Lung microvascular endothelial cell (primary cell): Measurements from ENCODE around the gene MAGI1. TPM values are rescaled to one million over a fixed set of nuclear protein-coding genes. Genes with fewer than 3 reads are reported as not detected.
A peak's percentile ranks its signal among the peaks of the same experiment; 100 is the strongest.

Experiments used
- DNase-seq, 2 donors: peaks; one replicate each; pipeline versions ENCODE4 v3.0.0 to v3.0.0-alpha.2; 2010; ENCODE audit warnings: low read depth in 2 of 2
- total RNA-seq: library from RNA; depleted of rRNA; stranded (reverse); fragments of >200 nt; gene quantifications from 2 replicates; pipeline ENCODE4 v1.2.1, GENCODE V29; 2014

The MAGI1 gene
- total RNA-seq, 1 donor from 2014 or later = 76.4 TPM

DNA sequence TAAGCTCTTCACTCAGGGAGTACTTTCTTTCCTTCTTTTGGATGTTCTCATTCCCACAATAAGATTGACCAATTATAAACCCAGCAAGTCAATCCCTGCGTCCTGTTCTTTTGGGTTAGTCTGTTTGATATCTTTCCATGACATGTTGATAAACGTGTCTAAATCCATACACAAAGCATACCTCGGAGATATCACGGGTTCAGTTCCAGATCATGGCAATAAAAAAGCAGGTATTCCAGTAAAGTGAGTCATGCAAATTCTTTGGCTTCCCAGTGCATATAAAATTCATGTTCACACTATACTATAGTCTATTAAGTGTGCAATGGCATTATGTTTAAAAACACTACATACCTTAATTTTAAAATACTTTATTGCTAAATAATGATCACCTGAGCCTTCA lies 667.7 kb downstream of the MAGI1 start:
- DNase-seq = no peak

DNA sequence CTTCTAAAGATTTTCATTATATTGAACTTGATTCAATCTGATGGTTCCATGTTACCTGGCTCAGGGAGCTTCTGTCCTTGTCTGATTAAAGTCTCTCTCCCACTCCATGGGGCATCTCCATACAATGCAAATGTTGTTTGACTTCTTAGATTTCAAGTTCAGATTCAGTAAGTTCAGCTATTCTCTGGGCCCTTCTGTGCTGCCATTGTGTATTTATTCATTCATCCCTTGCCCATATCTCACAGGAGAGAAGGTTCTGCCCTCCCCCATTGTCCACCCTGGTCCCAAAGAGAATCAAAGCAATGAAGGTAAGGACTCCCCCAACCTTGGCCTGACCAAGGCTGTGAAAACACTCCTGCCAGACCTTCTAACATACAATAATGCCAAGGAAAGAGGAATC lies 669.9 kb downstream of the MAGI1 start:
- no peak for DNase-seq

DNA sequence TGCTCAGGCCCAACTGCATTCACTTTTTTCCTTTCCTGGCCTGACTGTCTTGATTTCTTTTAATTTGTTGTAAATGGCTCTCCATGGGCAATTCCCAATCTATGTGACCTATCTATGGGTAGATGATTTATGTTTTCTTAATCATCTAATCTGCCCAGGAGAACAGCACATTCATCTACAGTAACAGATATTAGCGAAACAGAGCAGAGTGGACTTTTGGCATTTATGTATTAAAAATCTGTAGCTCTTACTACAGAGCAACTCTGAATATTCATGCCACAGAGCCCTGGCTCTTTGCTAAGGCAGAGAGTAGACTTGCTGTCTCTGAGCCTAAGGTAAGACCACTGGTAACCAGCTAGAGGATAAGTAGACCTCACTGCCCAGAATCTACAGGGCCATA lies 676.0 kb downstream of the MAGI1 start:
- no peak for DNase-seq

DNA sequence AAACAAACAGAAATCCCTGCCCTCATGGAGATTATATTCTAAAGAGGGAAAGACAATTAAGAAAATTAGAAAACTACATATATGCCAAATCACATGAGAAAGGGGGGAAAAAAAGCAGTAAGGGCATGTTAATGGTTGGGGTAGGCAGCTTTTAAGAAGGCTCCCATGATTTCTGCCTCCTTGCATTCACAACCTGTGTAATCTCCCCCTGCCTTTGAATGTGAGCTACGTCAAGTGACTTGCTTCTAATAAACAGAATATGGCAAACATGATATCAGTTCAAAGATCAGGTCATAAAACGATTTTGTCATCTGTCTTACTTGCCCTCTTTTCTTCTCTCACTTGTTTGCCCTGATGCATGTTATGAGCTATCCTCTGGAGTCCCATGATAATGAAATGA lies 677.3 kb downstream of the MAGI1 start:
- no peak for DNase-seq

DNA sequence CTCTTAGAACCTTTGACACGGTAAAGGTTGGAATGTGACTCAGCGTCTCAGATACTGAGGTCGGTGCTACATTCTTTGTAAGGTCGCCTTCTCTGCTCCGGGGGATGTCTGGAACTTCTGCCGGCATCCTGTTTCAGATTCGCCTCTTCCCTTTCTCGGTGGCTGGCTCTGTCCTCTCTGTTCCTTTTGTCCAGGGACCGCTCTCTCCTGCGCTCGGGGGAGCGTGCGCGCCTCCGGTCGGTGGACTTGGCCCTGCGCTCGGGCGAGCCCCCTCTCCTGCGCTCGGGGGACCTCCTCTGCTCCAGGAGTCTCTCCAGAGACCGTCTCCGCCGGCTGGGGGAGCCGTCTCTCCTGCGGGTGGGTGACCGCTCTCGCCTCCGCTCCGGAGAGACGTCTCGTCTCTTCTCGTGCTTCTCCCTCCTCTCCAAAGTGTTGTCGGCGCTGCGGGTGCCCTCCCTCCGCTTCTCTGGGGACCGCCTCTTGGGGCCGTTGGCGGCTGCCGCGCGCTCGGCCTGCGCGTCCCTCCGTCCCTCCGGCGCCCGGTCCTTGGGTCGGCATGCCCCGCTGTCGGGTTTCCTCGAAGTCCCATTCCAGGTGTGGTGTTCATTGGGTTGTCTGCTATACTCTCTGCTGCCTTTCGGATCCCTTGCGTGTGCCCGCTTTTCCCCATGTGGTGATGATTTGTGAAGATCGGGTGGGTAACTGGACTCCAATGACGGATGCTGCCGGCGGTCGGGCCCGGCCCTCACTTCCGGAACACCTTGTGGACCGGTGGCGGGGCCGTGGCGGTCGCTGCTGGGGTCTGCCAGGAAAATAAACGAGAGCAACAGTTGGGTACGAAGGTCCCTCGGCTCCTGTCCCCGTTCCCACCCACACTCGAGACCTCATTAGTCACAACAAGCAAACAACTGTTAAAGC lies 682.1 kb downstream of the MAGI1 start:
- no peak for DNase-seq

DNA sequence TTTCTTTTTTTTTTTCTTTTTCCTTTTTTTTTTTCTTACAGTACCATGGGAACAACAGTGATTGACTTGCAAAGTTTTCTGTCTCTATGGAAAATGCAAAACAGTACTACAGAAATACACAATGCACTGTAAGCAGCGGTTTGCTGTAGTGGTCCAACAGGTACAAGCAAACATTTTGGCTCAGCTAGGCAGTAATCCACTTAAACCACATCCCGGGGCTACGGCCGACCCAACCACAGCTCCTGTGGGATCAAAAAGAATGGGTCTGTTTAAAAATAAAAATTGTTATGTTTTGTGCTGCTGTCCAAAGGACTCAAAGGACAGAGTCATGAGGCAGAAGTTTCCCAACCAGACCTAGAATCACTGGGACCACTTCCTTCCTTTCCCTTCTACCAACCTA lies 683.8 kb downstream of the MAGI1 start:
- no peak for DNase-seq

DNA sequence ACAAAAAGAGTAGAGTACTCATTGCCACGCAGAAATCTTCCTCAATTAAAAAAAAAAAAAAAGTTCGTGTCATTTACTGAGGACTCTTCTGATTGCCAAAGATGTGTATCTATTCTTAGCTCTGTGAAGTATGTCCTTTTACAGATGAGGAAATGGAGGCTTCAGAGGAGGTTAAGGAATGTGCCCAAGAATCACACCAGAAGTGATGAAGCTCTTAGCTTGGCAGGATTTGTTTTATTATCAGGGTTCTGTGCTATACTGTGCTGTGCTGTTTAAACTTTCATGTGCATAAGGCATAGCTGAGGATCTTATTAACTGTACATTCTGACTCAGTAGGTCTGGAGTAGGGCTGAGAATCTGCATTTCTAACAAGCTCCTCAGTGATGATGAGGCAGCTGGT lies 685.8 kb downstream of the MAGI1 start:
- DNase-seq = no peak

DNA sequence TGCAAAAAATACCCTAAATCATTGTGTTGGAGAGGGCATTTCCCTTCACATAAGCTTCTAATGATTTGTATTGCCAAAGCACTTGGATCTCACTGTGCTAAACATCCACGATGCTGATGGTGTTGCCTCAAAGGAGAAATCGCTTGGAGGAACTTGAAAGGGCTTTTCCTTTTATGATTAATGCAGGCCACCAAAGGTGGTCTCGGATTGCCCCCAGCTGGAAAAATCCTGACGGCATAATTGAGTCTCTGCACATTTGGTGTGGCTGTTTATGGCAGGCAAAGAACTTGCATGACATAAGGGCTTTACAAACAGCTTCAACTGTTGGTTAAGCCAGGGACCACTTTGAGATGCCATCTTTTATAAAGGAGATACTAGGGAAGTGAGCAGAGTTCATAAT lies 687.0 kb downstream of the MAGI1 start:
- DNase-seq = no peak

DNA sequence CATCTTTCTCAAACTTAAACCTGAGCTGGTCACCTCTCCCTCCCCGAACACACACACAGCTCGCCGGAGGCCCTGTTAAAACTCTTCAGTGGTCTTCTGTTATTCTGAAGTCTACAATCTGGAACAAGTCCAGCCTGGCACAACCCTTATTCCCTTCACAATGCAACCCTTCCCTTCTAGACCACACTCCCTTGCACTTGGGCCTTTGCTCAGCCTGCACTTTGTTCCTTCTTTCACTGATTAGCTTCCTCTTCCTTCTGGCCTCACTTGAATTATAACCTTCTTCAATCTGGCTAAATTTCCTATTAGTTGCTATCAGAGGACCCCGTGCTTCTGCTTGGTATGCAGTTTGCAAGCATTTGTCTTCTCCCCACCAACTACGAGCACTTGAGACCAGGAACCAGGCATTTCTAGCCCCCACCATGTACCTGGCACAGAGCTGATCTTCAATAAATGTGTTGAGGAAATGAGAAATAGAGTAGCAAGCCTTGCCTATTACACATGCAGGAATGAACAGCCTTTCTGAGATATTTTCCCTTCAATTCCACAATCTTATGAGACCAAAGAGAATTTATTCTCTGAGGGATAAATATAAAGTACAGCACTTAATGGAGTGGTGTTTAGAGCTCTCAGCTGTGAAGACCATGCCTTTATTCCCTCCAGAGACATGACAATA lies 687.8 kb downstream of the MAGI1 start:
- no peak for DNase-seq

DNA sequence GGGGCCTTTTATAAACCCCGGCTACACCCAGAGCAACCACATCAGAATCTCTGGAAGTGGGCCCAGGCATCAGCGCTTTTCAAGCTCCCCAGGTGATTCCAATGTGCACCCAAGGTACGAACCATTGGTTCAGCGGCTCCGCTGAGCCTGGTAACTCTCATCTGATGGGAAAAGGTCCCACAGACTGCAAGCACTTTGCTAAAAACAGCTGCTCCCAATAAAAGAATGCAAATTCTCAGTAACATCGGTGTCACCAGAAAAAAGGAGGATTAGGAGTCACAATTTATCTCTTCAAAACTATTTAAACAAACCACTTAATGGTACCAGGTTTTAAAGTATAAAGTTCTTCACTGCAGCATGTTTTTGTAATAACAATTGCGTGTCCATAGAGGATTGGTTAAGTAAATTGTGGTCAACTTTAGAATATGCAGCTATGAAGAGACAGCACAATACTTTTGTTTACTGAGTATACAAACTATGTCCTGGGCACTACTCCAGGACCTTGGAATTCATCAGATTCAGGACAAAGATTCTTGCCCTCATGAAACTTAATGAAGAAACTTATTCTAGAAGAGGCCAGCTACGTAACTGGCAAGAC lies 690.2 kb downstream of the MAGI1 start:
- DNase-seq = no peak

DNA sequence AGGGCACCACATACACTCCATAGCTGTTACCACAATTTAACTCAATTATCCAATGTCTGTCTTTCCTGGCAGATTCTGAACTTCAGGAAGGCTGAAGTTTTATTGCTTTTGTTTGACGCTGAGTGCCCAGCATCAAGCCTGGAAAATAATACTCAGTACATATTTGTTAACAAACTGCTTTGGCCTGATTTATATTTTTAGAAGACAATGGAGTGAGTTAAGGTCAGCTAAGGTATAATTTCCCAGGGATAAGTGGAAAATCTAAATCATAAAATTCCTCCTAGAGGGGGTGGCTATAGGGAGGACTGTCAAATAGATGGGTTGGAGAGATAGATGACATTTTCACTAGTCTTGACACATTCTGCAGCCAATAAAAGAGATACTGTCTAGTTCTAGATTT lies 691.6 kb downstream of the MAGI1 start:
- DNase-seq = peak in 1 of 2 donors; percentile 77

DNA sequence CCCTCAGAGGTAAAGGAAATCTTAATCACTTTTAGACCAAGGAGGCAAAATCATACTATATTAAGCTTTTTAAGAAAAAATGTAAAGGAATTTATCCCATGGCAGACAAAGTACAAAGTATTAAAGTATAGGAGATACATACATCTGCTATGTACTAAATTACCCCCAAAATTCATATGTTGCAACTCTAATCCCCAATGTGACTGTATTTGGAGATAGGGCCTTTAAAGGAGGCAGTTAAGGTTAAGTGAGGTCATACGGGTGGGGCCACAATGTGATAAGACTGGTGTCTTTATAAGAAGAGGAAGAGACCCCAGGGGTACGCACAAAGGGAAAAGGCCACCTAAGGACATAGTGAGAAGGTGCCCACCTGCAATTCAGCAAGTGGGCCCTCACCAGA lies 693.9 kb downstream of the MAGI1 start:
- DNase-seq = no peak

DNA sequence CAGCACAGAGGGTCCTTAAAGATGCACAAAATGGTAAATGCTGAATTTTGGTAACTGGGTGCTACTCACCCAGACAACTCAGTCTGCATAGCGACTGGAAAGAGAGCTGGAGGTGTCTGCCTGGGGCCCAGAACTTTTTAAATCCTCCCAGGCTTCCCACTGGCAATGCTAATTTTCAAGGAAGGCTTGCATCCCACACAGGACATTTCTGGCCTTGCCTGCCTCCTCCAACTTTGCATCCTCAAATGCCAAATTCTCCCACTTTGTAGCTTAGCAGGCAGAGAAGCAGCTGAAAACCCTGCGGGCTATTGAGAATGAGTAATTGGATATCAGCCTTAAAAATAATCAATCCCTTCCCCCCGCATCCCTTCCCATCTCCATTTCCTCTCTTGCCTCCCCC lies 694.3 kb downstream of the MAGI1 start:
- no peak for DNase-seq

DNA sequence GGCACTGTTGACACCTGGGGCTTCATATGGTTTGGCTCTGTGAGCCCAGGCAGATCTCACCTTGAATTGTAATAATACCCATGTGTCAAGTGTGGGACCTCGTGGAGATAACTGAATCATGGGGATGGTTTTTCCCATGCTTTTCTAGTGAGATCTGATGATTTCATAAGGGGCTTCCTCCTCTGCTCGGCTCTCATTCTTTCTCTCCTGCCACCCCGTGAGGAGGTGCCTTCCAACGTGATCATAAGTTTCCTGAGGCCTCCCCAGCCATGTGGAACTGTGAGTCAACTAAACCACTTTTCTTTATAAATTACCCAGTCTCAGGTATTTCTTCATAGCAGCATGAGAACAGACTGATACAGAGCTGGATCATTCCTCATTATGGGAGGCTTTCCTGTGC lies 695.0 kb downstream of the MAGI1 start:
- no peak for DNase-seq

DNA sequence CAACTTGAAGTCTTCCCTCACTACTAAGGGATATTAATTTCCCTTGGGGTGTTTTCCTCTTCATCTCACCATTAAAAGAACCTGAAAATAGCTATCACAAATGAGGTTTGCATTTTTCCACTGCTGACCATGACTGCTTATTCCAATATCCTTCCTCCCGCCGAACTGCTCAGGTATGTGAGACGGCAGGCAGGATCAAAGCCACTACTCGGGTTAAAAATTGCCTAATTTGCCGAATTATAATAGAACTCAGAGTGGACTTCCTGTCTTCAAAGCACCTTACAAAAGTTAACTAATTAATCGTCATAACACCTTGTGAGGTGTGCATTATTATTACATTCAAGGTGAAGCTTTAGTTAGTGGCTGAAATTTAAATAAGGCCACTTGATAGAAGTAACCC lies 695.7 kb downstream of the MAGI1 start:
- no peak for DNase-seq

DNA sequence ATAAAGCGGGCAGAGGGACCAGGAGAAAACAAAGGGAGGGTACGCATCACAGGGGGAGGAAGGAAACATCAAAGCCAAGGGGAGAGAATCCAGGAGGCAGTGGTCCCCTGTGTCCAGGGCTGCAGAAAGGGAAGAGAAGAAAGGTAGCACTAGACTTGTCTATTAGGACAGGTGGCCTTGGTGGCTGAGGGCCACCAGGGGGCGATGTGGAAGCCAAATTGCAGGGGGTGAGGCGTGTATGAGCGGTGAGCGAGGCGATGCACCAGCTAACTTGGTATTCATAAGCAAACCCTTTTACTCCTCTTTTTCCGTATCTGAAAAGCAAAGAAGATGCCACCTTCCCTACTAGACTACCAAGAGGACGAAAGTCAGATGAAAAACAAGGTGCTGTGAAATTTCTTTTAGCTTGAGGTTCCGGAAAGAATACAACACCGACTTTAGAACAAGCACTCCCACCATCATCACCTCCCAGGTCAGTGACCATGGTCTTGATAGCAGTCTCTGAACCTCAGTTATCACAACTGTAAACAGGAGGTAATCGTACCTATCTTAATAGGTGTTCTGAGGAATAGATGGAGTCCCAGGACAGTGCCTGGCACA lies 696.5 kb downstream of the MAGI1 start:
- peak; percentile 67 to 81 for DNase-seq

DNA sequence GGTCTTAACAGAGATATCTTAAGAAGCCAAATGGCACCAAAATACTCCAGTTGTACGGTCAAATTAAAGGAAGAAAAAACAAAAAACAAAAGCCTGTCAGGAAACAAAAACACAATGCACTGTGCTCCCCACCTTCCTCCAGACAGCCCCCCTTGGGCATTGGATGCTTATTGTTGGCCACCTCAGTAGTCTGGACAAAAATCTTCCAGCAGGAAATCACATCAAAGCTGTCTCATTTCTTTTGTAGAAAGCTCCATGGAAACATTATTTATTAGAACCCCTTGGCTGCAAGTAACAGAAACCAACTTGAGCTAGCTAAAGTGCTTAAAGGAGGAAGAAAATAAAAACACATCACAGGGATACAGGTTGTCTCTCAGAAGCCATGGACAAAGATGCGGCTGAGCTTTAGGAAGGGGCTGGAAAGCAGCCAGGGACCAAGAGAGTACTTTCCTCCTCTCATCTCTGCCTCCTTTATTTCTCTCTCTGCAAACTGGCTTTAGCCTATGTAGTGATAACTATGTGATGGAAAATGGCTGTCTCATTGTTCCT lies 699.5 kb downstream of the MAGI1 start:
- no peak for DNase-seq

DNA sequence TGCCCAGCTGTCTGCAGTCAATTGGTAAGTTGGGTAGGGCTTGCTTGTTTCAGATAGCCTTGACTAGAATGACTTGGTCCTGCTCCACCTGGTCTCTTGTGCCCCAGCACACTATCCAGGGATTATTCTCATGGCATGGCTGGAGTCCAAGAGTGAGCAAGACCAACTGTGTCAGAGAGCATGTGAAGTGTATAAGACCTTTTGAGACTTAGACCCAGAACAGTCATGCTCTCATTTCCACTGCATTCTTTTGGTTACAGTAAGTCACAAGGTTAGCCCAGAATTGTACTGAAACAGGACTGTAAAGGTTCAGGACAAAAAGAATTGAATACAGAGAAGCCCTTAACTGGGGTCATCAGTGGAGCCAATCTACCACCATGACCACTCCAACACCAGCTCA lies 700.1 kb downstream of the MAGI1 start:
- DNase-seq = no peak

DNA sequence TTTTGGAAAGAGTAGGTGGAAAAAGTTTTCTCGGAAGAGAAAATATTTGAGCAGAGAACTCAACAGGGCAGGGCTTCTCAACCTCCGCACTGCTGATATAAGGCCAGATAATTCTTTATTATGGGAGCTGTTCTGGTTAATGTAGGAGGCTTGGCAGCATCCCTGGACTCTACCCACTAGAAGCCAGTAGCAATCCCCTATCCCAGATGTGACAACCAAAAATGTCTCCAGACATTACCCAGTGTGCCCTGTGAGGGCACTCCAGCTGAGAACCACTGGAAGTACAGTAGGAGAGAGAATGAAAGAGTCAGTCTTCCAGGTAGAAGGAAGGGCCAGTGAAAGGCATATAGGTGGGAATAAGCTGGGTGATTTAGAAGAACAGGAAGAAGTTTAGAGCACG lies 703.1 kb downstream of the MAGI1 start:
- DNase-seq = no peak

DNA sequence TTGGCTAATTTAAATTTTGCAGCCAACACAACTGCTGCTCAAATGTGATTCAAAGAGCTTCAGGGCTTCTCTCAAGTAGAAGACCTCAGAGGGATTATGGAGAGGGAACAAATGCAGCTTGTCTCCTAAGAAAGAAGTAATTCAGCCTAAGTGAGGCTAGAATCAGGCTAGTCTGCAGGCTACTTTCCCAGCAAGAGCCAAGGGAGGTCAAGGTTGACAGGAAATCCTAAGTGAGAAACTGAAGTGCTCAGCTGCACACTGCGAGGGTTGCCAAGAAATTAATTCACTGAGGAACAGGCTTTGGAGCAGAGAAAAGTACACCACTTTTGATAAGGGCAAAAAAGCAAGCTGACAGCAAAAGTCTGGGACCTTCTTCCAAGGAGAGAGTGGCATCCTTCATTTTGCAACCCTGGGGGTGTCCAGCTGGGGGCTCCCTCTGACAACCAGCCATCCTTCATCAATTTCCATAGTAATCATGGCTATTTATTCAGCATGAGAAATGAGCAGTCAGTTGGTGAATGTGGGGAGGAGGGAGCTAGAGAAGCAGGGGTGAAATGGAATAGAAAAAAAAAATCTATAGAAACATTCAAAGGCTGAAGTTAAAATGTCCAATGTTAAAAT lies 704.6 kb downstream of the MAGI1 start:
- peak in 1 of 2 donors; percentile 26 for DNase-seq

DNA sequence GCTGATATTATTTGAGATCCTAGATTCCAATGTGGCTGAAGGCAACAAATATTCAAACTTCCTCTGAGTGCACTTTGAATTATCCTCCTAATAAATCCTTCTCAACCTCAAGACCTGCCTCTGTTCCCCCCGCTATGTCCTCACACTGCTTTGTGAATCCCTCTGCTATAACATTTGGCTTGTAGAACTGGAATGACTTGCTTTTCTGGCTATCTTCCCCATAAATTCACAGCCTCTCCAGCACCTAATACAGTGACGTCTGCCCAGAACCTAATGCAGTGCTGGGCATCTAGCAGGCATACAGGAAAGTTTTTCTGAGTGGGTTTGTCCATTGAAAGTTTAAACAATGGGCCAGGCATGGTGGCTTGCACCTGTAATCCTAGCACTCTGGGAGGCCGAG lies 707.0 kb downstream of the MAGI1 start:
- no peak for DNase-seq
